ENCODE measurements around the gene PGAP3.
"Not testable (repeated sequence)": the region's sequence is repeated elsewhere in the genome, so short reads cannot be mapped to it uniquely, and the experiment has no call there.

Gene PGAP3

DNA sequence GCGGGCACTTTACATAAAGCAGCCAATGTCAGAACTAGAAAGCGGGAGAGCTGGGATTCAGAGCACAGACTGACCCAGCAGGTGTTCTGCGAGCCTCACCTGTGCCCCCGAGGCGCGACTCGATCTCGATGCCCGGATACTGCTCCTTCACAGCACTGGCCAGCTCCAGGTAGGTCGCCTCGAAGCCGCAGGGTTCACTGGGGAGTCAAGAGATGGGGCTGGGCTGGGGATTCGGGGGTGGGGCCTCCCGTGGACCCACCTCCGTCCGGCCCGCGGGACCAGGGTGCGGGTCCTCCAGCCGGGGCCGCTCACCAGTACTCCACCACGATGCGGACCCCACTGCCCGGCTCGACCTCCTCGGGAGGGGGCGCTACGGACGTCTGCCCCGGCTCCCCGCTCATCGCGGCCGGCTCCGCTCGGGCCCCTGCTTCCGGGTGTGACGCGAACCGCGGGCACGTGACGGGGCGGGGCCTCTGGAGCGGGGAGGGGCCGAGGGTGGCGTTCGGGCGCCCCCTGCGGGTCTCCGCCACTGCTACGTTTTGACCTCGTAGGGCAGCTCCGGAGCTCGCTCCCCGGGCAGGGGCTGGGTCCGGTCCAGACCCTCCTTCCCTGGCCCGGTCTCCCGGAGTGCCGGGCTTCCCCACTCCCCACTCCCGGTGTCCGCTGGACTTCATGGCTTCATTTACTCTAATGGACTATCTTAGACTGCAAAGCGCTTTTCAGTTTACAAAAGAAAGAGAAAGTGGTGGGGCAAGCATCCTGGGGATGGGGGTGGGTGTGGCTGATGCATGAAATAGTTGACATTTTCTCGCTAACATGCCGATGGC lies 42.5 kb upstream of the PGAP3 start, which contains the start of gene MIEN1:
Gene MIEN1, minus strand, starts transcription at position 438 of the 827 bp plus-strand sequence. Its CDS starts 37 bp downstream, at position 401.
- peak; percentile 69 for TF ChIP-seq CTCF (IDR thresholded peaks at IDR 0.05; ENCODE audit: low read depth, low read length)
- peak within 1 kb of the TSS; percentile 73 to 82 for H3K4me3 ChIP-seq (replicated peaks in 1 of 2; ENCODE audit: low read depth in 2 of 2, low read length in 2 of 2)
- DNase-seq (ENCODE audit: low read depth in 2 of 2): peak; percentile 83 to 87

DNA sequence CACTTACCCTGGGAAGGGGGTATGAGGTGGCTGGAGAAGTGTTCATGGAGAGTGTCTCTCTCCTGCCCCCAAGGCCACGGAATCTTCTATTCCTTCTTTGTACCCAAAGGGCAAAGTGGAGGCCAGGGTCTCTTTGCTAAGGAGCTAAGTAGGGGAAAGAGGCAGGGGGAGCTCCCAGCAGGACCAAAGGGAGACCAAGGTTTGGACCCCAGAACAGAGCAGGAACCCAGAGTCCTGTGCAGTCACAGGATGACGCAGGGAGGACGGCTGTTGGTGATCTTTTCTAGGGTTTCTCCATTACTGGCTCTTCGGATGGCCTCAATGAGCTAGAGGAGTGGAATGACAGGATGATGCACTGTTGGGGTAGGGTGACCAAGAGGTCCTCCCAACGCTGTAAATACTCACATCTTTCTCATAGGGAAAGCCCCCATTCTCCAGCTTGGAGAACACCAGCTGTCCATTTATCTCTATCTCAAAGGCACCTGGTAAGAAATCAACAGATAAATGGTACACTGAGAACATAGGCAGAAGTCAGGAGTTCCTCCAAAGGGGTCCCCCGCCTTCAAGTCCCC lies 41.5 kb upstream of the PGAP3 start:
- TF ChIP-seq CTCF (IDR thresholded peaks at IDR 0.05; ENCODE audit: low read depth, low read length): no peak
- no peak for DNase-seq (ENCODE audit: low read depth in 2 of 2)
- H3K4me3 ChIP-seq (replicated peaks in 1 of 2; ENCODE audit: low read depth in 2 of 2, low read length in 2 of 2): peak overlapping the region; percentile 73 to 82

GRCh38 chr17:39727556-39727955 lies 39.7 kb upstream of the PGAP3 start:
- no peak for DNase-seq (ENCODE audit: low read depth in 2 of 2)
- H3K4me3 ChIP-seq (replicated peaks in 1 of 2; ENCODE audit: low read depth in 2 of 2, low read length in 2 of 2): no peak overlapping the region
- no peak for TF ChIP-seq CTCF (IDR thresholded peaks at IDR 0.05; ENCODE audit: low read depth, low read length)

- DNase-seq (ENCODE audit: low read depth in 2 of 2): no peak
- no peak for TF ChIP-seq CTCF (IDR thresholded peaks at IDR 0.05; ENCODE audit: low read depth, low read length)
- H3K4me3 ChIP-seq (replicated peaks in 1 of 2; ENCODE audit: low read depth in 2 of 2, low read length in 2 of 2): no peak overlapping the region
Measured at GRCh38 chr17:39726617-39727016, 38.8 kb upstream of the PGAP3 start.

GRCh38 chr17:39725923-39726322 lies 38.1 kb upstream of the PGAP3 start:
- not testable (repeated sequence) for DNase-seq (ENCODE audit: low read depth in 2 of 2); H3K4me3 ChIP-seq (replicated peaks in 1 of 2; ENCODE audit: low read depth in 2 of 2, low read length in 2 of 2)

GRCh38 chr17:39724731-39725130 lies 36.9 kb upstream of the PGAP3 start:
- no peak for TF ChIP-seq CTCF (IDR thresholded peaks at IDR 0.05; ENCODE audit: low read depth, low read length)
- DNase-seq (ENCODE audit: low read depth in 2 of 2): no peak

DNA sequence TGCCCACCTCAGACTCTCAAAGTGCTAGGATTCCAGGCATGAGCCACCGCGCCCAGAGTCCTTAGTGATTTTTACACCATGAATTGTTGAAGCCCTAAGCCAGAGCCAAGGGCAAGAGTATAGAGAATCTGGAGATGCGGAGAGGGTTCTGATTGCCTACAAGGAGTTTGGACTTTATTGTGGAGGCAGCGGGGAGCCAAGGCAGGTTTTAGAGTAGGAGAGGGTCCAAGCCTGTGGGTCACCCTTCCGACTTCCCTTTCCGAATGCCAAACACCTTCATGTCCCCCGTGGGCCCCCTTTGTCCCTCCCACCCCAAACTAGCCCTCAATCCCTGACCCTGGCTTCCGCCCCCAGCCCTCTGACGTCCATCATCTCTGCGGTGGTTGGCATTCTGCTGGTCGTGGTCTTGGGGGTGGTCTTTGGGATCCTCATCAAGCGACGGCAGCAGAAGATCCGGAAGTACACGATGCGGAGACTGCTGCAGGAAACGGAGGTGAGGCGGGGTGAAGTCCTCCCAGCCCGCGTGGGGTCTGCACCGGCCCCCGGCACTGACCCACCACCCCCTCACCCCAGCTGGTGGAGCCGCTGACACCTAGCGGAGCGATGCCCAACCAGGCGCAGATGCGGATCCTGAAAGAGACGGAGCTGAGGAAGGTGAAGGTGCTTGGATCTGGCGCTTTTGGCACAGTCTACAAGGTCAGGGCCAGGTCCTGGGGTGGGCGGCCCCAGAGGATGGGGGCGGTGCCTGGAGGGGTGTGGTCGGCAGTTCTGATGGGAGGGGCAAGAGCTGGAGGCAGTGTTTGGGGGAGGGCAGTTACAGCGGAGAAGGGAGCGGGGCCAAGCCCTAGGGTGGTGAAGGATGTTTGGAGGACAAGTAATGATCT lies 35.4 kb upstream of the PGAP3 start:
- DNase-seq (ENCODE audit: low read depth in 2 of 2): no peak

More at GRCh38 chr17:39724731-39725130, 36.9 kb upstream of the PGAP3 start:
- H3K4me3 ChIP-seq (replicated peaks in 1 of 2; ENCODE audit: low read depth in 2 of 2, low read length in 2 of 2): no peak overlapping the region

More for the DNA sequence above, 35.4 kb upstream of the PGAP3 start:
- no peak overlapping the region for H3K4me3 ChIP-seq (replicated peaks in 1 of 2; ENCODE audit: low read depth in 2 of 2, low read length in 2 of 2)
- no peak for TF ChIP-seq CTCF (IDR thresholded peaks at IDR 0.05; ENCODE audit: low read depth, low read length)
